Posterior vena cava (tissue), 2 donors: Measurements from ENCODE around the gene VMO1. TPM values are rescaled to one million over a fixed set of nuclear protein-coding genes. Genes with fewer than 3 reads are reported as not detected.

Source experiments
- DNase-seq: peaks from one replicate; pipeline ENCODE4 v3.0.0-alpha.2; 2020; ENCODE audit warnings: low spot score
- intact Hi-C, 2 donors: fragments of 100-400 bp; cut with DNase I; formaldehyde crosslinking; loops; one replicate each; pipeline versions ENCODE4 v1.14.1 to v1.14.2; 2022 to 2023
- total RNA-seq, 2 donors: library from RNA; stranded (reverse); fragmentation: NEBNext Ultra II Directional; extraction: Animal tissue kit (Norgen Biotek cat#: 25700); gene quantifications; one replicate each; pipeline ENCODE4 v1.2.1, GENCODE V29; 2021
- donor health status: DM: yes; HTN: yes; CAD: no.
- donor health status: DM: yes; HTN: yes; CAD: no.

Gene VMO1
- total RNA-seq, 2 donors from 2014 or later, result 2.1 to 3.4 TPM

- DNase-seq, result no peak
- intact Hi-C loops, result no loop called here
Measured at GRCh38 chr17:4769628-4770027, 16.5 kb downstream of the VMO1 start.

GRCh38 chr17:4768298-4768697 lies 17.9 kb downstream of the VMO1 start:
- intact Hi-C loops, result no loop called here
- DNase-seq, result no peak

- no peak for DNase-seq
- intact Hi-C loops, result no loop called here
Measured at GRCh38 chr17:4766723-4767122, 19.4 kb downstream of the VMO1 start.

GRCh38 chr17:4766201-4766600 lies 20.0 kb downstream of the VMO1 start:
- intact Hi-C loops, result no loop called here

GRCh38 chr17:4764595-4764994 lies 21.6 kb downstream of the VMO1 start:
- no peak for DNase-seq
- intact Hi-C loops, result no loop called here

More at GRCh38 chr17:4766201-4766600, 20.0 kb downstream of the VMO1 start:
- no peak for DNase-seq

GRCh38 chr17:4759776-4760236 lies 26.4 kb downstream of the VMO1 start:
- intact Hi-C loops, result no loop called here
- no peak for DNase-seq

- intact Hi-C loops, result no loop called here
- no peak for DNase-seq
Measured at GRCh38 chr17:4753392-4753791, 32.8 kb downstream of the VMO1 start.

- no peak for DNase-seq
- intact Hi-C loops, result no loop called here
Measured at GRCh38 chr17:4751932-4752331, 34.2 kb downstream of the VMO1 start.

GRCh38 chr17:4750606-4751005 lies 35.6 kb downstream of the VMO1 start:
- intact Hi-C loops, result no loop called here
- DNase-seq, result no peak

GRCh38 chr17:4748686-4749085 lies 37.5 kb downstream of the VMO1 start:
- intact Hi-C loops, result no loop called here

GRCh38 chr17:4747847-4748246 lies 38.3 kb downstream of the VMO1 start:
- DNase-seq, result no peak
- intact Hi-C loops, result no loop called here

More at GRCh38 chr17:4748686-4749085, 37.5 kb downstream of the VMO1 start:
- no peak for DNase-seq

GRCh38 chr17:4744999-4745969 lies 40.9 kb downstream of the VMO1 start:
- intact Hi-C loops, result no loop called here
- DNase-seq, result no peak

GRCh38 chr17:4743898-4744297 lies 42.3 kb downstream of the VMO1 start:
- DNase-seq, result no peak
- intact Hi-C loops, result no loop called here

- no peak for DNase-seq
- intact Hi-C loops, result no loop called here
Measured at GRCh38 chr17:4743216-4743615, 42.9 kb downstream of the VMO1 start.

- no peak for DNase-seq
- intact Hi-C loops, result no loop called here
Measured at GRCh38 chr17:4742629-4743028, 43.5 kb downstream of the VMO1 start.

- DNase-seq, result no peak
Measured at GRCh38 chr17:4742133-4742532, 44.0 kb downstream of the VMO1 start.

GRCh38 chr17:4741544-4741943 lies 44.6 kb downstream of the VMO1 start:
- intact Hi-C loops, result no loop called here
- no peak for DNase-seq

More at GRCh38 chr17:4742133-4742532, 44.0 kb downstream of the VMO1 start:
- intact Hi-C loops, result no loop called here

- intact Hi-C loops, result no loop called here
- DNase-seq, result no peak
Measured at GRCh38 chr17:4740584-4740983, 45.6 kb downstream of the VMO1 start.

GRCh38 chr17:4740025-4740351 lies 46.2 kb downstream of the VMO1 start:
- no peak for DNase-seq
- intact Hi-C loops, result no loop called here

GRCh38 chr17:4739122-4740024 lies 46.8 kb downstream of the VMO1 start, which contains the start of the genes CXCL16 and ZMYND15:
Gene CXCL16, minus strand, starts transcription at chr17:4739928. Its CDS starts 589 bp downstream, at chr17:4739339.
Gene ZMYND15, plus strand, starts transcription at chr17:4739833. Its CDS starts 716 bp downstream, at chr17:4740549.
- intact Hi-C loops, result no loop called here
- peak; percentile 86 for DNase-seq
